H1 (cell line): Measurements from ENCODE around the gene MGST1. TPM values are rescaled to one million over a fixed set of nuclear protein-coding genes. Genes with fewer than 3 reads are reported as not detected.

Source experiments
- CTCF ChIA-PET: fragments of 300-600 bp; sonication (Branson Sonifier 250); formaldehyde crosslinking; loops from one replicate; lab custom pipeline; 2021; ENCODE audit not compliant: partially characterized antibody; lab: Charles Lee
- POLR2A ChIA-PET: fragments of 300-600 bp; sonication (Branson Sonifier 250); formaldehyde crosslinking; loops from one replicate; lab custom pipeline; 2021; ENCODE audit warnings: inconsistent platforms; ENCODE audit not compliant: partially characterized antibody; lab: Charles Lee
- DNase-seq, 2 experiments: peaks; one replicate each; pipeline versions ENCODE4 v3.0.0 to v3.0.0-alpha.2; 2010 to 2022; ENCODE audit warnings: low spot score in 2 of 2, low read depth in 1 of 2, mixed read lengths in 1 of 2
- FAIRE-seq: peaks from 2 replicates; lab custom pipeline; 2011; peaks lifted over from hg19 to GRCh38; lab: Jason Lieb, UNC
- H2AFZ ChIP-seq: 2 replicates; pipeline ENCODE4 v1.8.1; 2012; ENCODE audit warnings: low read length, inconsistent platforms
- H2AK5ac ChIP-seq: 2 replicates; pipeline ENCODE4 v1.6.1; 2013; ENCODE audit warnings: low read depth, low read length
- H2BK120ac ChIP-seq: replicated peaks from 2 replicates; pipeline ENCODE3; 2013; ENCODE audit warnings: low read depth, low read length, inconsistent platforms
- H2BK12ac ChIP-seq: 2 replicates; pipeline ENCODE4 v1.6.1; 2013; ENCODE audit warnings: low read depth, low read length
- H2BK15ac ChIP-seq: 2 replicates; pipeline ENCODE4 v1.6.1; 2013; ENCODE audit warnings: low read length
- H2BK20ac ChIP-seq: 2 replicates; pipeline ENCODE4 v1.6.1; 2013; ENCODE audit warnings: low read length
- H2BK5ac ChIP-seq: 2 replicates; pipeline ENCODE4 v1.6.1; 2013; ENCODE audit warnings: low read depth, low read length
- H3K14ac ChIP-seq: 2 replicates; pipeline ENCODE4 v1.6.1; 2013; ENCODE audit warnings: inconsistent platforms; ENCODE audit not compliant: insufficient read length
- H3K18ac ChIP-seq: 2 replicates; pipeline ENCODE4 v1.6.1; 2013; ENCODE audit warnings: low read length; ENCODE audit errors: extremely low read depth
- H3K23ac ChIP-seq: 2 replicates; pipeline ENCODE4 v1.6.1; 2013; ENCODE audit warnings: inconsistent platforms; ENCODE audit not compliant: insufficient read length
- H3K23me2 ChIP-seq: 2 replicates; pipeline ENCODE4 v1.6.1; 2013; ENCODE audit warnings: low read depth, low read length
- H3K27ac ChIP-seq: 2 replicates; pipeline ENCODE4 v1.6.1; 2011; ENCODE audit warnings: low read depth, low read length, inconsistent platforms
- H3K27me3 ChIP-seq, 4 experiments: replicated peaks in 1 of 4; 1 replicate in 1 of 4; 2 replicates in 3 of 4; pipeline versions ENCODE4 v1.6.1 to v1.8.1; 2011 to 2013; ENCODE audit warnings: low read length in 3 of 4, mild to moderate bottlenecking in 3 of 4, inconsistent platforms in 2 of 4, mixed read lengths in 2 of 4, moderate library complexity in 1 of 4; ENCODE audit not compliant: control insufficient read depth in 3 of 4, insufficient read depth in 3 of 4; ENCODE audit errors: extremely low read depth in 1 of 4
- H3K36me3 ChIP-seq, 4 experiments: 2 replicates each; pipeline versions ENCODE4 v1.6.1 to v1.8.1; 2011 to 2013; ENCODE audit warnings: mild to moderate bottlenecking in 4 of 4, low read length in 3 of 4, moderate library complexity in 2 of 4, control low read depth in 1 of 4, inconsistent platforms in 1 of 4; ENCODE audit not compliant: insufficient read depth in 4 of 4, control insufficient read depth in 2 of 4
- H3K4ac ChIP-seq: replicated peaks from 2 replicates; pipeline ENCODE3; 2013; ENCODE audit warnings: low read length, low read depth, mixed read lengths, inconsistent platforms; ENCODE audit not compliant: insufficient read length
- H3K4me1 ChIP-seq, 4 experiments: replicated peaks in 1 of 4; 1 replicate in 1 of 4; 2 replicates in 3 of 4; pipeline versions ENCODE4 v1.6.1 to v1.8.1; 2011 to 2013; ENCODE audit warnings: low read length in 3 of 4, inconsistent platforms in 2 of 4, mixed read lengths in 1 of 4; ENCODE audit not compliant: insufficient read depth in 4 of 4, control insufficient read depth in 3 of 4
- H3K4me2 ChIP-seq, 2 experiments: 2 replicates each; pipeline versions ENCODE4 v1.6.1 to v1.8.1; 2011 to 2013; ENCODE audit warnings: low read depth in 2 of 2, low read length in 2 of 2, control low read depth in 1 of 2, inconsistent platforms in 1 of 2, mild to moderate bottlenecking in 1 of 2; ENCODE audit not compliant: insufficient read depth in 1 of 2
- H3K4me3 ChIP-seq, 4 experiments: fragments of 200-600, 300-600 bp in 1 of 4; sonication (generic), shearing (Covaris generic), sonication (Bioruptor Twin) in 1 of 4; 2 replicates each; pipeline versions ENCODE4 v1.5.1 to v1.8.1; 2011 to 2016; ENCODE audit warnings: low read length in 4 of 4, low read depth in 3 of 4, control low read depth in 2 of 4, inconsistent platforms in 2 of 4, mild to moderate bottlenecking in 2 of 4, mixed read lengths in 1 of 4, moderate library complexity in 1 of 4; ENCODE audit not compliant: insufficient read depth in 2 of 4; ENCODE audit errors: extremely low read depth in 1 of 4
- H3K56ac ChIP-seq: replicated peaks from 2 replicates; pipeline ENCODE3; 2013; ENCODE audit warnings: low read depth, mild to moderate bottlenecking, mixed read lengths, low read length, inconsistent platforms; ENCODE audit not compliant: insufficient read length
- H3K79me1 ChIP-seq: 2 replicates; pipeline ENCODE4 v1.6.1; 2013; ENCODE audit warnings: low read depth, low read length, control low read depth
- H3K79me2 ChIP-seq, 2 experiments: 2 replicates each; pipeline versions ENCODE4 v1.6.1 to v1.8.1; 2012 to 2013; ENCODE audit warnings: low read length in 2 of 2, mild to moderate bottlenecking in 2 of 2, inconsistent platforms in 1 of 2; ENCODE audit not compliant: insufficient read depth in 2 of 2, control insufficient read depth in 1 of 2
- H3K9ac ChIP-seq, 4 experiments: replicated peaks in 1 of 4; 1 replicate in 1 of 4; 2 replicates in 3 of 4; pipeline versions ENCODE4 v1.6.1 to v1.8.1; 2011 to 2013; ENCODE audit warnings: low read depth in 3 of 4, low read length in 3 of 4, control low read depth in 2 of 4, mild to moderate bottlenecking in 2 of 4, moderate library complexity in 2 of 4, inconsistent platforms in 1 of 4; ENCODE audit errors: extremely low read depth in 1 of 4
- H3K9me3 ChIP-seq, 2 experiments: 2 replicates each; pipeline versions ENCODE4 v1.6.1 to v1.8.1; 2012 to 2013; ENCODE audit warnings: mild to moderate bottlenecking in 2 of 2, moderate library complexity in 2 of 2, control low read depth in 1 of 2, inconsistent platforms in 1 of 2, low read depth in 1 of 2, low read length in 1 of 2, mixed read lengths in 1 of 2; ENCODE audit not compliant: insufficient read depth in 2 of 2
- H4K20me1 ChIP-seq, 2 experiments: replicated peaks in 1 of 2; 2 replicates each; pipeline versions ENCODE3 to v1.8.1; 2011 to 2013; ENCODE audit warnings: inconsistent platforms in 2 of 2, low read length in 2 of 2, mild to moderate bottlenecking in 1 of 2; ENCODE audit not compliant: insufficient read depth in 2 of 2, control insufficient read depth in 1 of 2
- H4K5ac ChIP-seq: 2 replicates; pipeline ENCODE4 v1.6.1; 2013; ENCODE audit warnings: low read length, low read depth, mixed read lengths, inconsistent platforms; ENCODE audit not compliant: insufficient read length
- H4K8ac ChIP-seq: 2 replicates; pipeline ENCODE4 v1.8.0; 2013; ENCODE audit warnings: mild to moderate bottlenecking, moderate library complexity, low read length, inconsistent platforms; ENCODE audit not compliant: insufficient read depth; ENCODE audit errors: extremely low read depth
- H4K91ac ChIP-seq: replicated peaks from 2 replicates; pipeline ENCODE3; 2013; ENCODE audit warnings: low read length, mixed read lengths, inconsistent platforms; ENCODE audit not compliant: insufficient read length
- CEBPB ChIP-seq: IDR thresholded peaks from 2 replicates; pipeline ENCODE4 v1.6.1; 2012; ENCODE audit warnings: low read depth, low read length
- TAF1 ChIP-seq: IDR thresholded peaks from 2 replicates; pipeline ENCODE4 v1.6.1; 2011; ENCODE audit warnings: mild to moderate bottlenecking, low read depth, low read length
- WGBS, 2 experiments: shearing (Covaris generic) in 1 of 2; methylation state at CpG; one replicate each; pipeline versions ENCODE4 v1.1.6 to v1.1.7; 2013 to 2015; ENCODE audit warnings: low lambda C conversion rate in 2 of 2, mixed read lengths in 2 of 2, inconsistent platforms in 1 of 2, low coverage in 1 of 2, missing lambda C conversion rate in 1 of 2; ENCODE audit not compliant: insufficient replicate concordance in 2 of 2, insufficient coverage in 1 of 2, insufficient read length in 1 of 2; ENCODE audit errors: extremely low coverage in 1 of 2, missing lambda C conversion rate in 1 of 2; 5-methylcytosine and 5-hydroxymethylcytosine counted together
- polyA plus RNA-seq, 7 experiments: library from polyadenylated mRNA; depleted of rRNA in 3 of 7; stranded (reverse) in 5 of 7; unstranded in 2 of 7; fragments of >200 nt in 5 of 7; fragments of 200-250 nt in 2 of 7; gene quantifications; 1 replicate in 5 of 7; 2 replicates in 1 of 7; 4 replicates in 1 of 7; pipeline versions ENCODE4 v1.2.1 to v1.2.3, GENCODE V29; 2011 to 2013; ENCODE audit warnings: missing spikeins in 2 of 7, mixed read lengths in 2 of 7
- total RNA-seq: library from RNA; stranded (reverse); fragmentation: NEBNext Ultra II Directional; extraction: Animal tissue kit (Norgen Biotek cat#: 25700); gene quantifications from 2 replicates; pipeline ENCODE4 v1.2.1, GENCODE V29; 2021

Gene MGST1
- total and polyA plus RNA-seq, 2 of the 8 experiments (the other 6 are each of a cell fraction or from before 2014, with no cell fraction given) = 442 to 478 TPM

- no peak overlapping the region for H3K27ac ChIP-seq
- no peak overlapping the region for H2BK20ac ChIP-seq
- no peak overlapping the region for H3K4me3 ChIP-seq
- no peak overlapping the region for H4K91ac ChIP-seq
- no peak overlapping the region for H3K56ac ChIP-seq
- H3K4me1 ChIP-seq = no peaks in the 10 kb centered on the region; a peak in 1 of 7 replicates
- H2BK12ac ChIP-seq = no peak overlapping the region
- FAIRE-seq (no peak), DNase-seq (no peak)
- no peak overlapping the region for H2AFZ ChIP-seq
- POLR2A ChIA-PET = interaction anchor here (1.1 to 1.4 kb wide), 2 partner anchors 23 to 37 kb away, joined by 3 read pairs; no protein-coding TSS in a partner anchor
- no peaks in the 10 kb centered on the region for H3K79me1 ChIP-seq
- no peak overlapping the region for H2BK5ac ChIP-seq
- H2BK120ac ChIP-seq = no peak overlapping the region
- no peak overlapping the region for H4K8ac ChIP-seq
- H3K23ac ChIP-seq = no peak overlapping the region
- H2BK15ac ChIP-seq = no peak overlapping the region
- no peak overlapping the region for H4K5ac ChIP-seq
- no peak overlapping the region for H3K18ac ChIP-seq
- no peaks in the 10 kb centered on the region for H3K36me3 ChIP-seq
- H3K4ac ChIP-seq = no peak overlapping the region
- H3K9ac ChIP-seq = no peak overlapping the region
- H3K4me2 ChIP-seq = no peak overlapping the region
- H3K79me2 ChIP-seq = no peaks in the 10 kb centered on the region
- no peak overlapping the region for H2AK5ac ChIP-seq
- TF ChIP-seq TAF1 (no peak), CEBPB (peak; percentile 73; the same call in 1 of the 2 replicates)
- CTCF ChIA-PET = interaction anchor here (0.6 to 1.6 kb wide), 2 partner anchors 420 to 456 kb away, joined by 3 to 6 read pairs; no protein-coding TSS in a partner anchor
- no peaks in the 10 kb centered on the region for H4K20me1 ChIP-seq
- no peaks in the 10 kb centered on the region for H3K23me2 ChIP-seq
- H3K27me3 ChIP-seq = no peaks in the 10 kb centered on the region
- 86% methylated on average over 4 of the region's 4 CpGs; no CpG with 5 or more reads in 1 of the 2 experiments for WGBS, 2 experiments
- H3K14ac ChIP-seq = no peak overlapping the region
- H3K9me3 ChIP-seq = peaks cover 8 to 9% of the 10 kb centered on the region in 2 experiments; a peak in 2 of 4 replicates
These were observed 42.1 kb downstream of the MGST1 start for GRCh38 chr12:16389594-16389993.
